Measurements from ENCODE around the gene HNF4A.
"Not testable (repeated sequence)": the region's sequence is repeated elsewhere in the genome, so short reads cannot be mapped to it uniquely, and the experiment has no call there.

The HNF4A gene

DNA sequence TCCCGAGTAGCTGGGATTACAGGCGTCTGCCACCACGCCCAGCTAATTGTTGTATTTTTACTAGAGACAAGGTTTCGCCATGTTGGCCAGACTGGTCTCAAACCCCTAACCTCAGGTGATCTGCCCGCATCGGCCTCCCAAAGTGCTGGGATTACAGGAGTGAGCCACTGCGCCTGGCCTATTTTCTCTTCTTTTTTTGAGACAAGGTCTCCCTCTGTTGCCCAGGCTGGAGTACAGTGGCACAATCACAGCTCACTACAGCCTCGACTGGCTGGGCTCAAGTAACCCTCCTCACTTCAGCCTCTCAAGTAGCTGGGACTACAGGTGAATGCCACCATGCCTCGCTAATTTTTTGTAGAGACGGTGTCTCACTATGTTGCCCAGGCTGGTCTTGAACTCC is 9.6 kb upstream of the HNF4A start:
- DNase-seq: not testable (repeated sequence)

DNA sequence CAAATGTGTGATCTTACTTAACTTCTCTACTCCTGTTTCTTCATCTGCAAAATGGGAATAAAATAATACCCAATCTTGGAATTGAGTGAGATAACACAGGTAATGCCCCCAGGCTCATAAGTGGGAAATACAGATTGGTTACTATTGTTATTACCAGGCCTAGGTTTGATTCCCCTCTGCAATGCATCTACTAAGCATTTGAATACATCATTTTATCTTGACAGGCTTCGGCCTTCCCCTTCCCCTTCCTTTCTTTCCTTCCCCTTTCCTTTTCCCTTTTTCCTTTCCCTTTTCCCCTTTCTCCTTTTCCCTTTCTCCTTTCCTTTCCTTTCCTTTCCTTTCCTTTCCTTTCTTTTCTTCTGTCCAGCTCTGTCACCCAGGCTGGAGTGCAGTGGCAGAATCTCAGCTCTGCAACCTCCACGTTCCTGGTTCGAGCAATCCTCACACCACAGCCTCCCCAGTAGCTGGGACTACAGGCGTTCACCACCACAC is 7.3 kb upstream of the HNF4A start:
- no peak for DNase-seq

DNA sequence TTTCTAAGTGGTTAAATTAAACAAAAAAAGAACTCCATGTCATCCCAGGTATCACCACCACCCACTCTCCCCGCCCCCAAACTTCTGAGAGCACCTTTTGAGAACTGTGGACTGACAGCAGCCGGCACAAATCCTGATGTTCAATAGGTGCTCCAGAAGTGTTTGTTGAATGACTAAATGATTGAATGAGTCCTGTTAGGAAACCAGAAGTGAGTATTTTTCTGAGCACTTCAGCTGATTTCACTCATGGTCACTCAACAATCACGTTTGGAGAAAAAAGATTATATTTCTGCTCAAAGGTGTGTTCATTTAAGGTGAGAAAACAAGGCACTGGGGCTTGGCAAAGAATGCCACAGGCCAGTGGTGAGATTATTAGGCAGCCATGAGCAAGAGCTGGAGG is 6.2 kb upstream of the HNF4A start:
- no peak for DNase-seq

DNA sequence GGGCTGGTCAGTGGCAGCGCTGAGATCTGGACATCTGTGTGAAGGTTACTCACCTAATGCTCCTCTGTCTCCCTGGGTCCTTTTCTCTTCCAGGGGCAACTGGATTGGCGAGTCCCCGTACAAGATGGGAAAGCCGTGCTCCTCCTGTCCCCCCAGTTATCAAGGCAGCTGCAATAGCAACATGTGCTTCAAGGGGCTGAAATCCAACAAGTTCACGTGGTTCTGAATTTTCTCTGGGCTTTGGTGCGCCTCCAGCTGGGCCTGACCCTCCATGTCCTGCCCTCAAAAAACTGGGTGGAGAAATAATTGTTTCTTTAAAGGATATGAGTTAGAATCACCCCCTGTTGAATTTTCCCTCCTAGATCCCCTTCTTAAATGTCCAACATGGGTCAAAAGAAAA is 4.9 kb upstream of the HNF4A start:
- DNase-seq: no peak

DNA sequence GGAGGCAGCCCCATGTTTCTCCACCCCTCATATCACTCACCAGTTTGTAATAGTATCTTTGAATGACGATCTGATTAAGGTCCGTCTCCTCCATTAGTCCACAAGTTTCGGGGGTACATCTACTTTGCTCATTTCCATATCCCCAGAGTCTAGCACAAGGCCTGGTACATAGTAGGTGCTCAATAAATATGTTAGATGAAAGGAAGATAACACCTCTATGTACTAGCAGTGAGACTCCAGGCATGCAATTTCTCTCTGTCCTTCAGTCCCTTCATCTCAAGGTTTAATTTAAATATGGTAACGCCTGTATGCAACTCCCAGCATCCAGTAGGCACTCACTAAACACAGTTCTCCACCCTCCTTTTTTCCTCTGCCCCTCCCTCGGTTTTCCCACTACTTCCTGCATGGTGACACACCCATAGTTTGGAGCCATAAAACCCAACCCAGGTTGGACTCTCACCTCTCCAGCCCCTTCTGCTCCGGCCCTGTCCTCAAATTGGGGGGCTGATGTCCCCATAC is 461 bp upstream of the HNF4A start:
- DNase-seq: no peak

DNA sequence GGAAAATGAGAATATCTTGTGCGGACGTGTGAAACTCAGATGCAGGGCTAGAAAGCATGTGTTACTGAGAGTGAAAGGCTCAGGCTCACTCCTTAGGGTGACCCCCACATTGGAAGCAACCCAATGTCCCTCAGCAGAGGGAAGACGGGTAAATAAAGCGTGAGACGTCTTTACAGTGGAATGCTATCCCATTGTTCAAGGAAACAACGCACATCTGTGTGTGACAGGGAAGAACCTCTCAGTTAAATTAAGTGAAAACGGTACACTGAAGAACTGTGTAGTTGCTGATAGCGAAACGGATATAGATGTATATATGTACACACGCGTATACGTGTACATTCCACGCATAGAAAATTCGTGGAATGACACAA is 839 bp downstream of the HNF4A start:
- no peak for DNase-seq

DNA sequence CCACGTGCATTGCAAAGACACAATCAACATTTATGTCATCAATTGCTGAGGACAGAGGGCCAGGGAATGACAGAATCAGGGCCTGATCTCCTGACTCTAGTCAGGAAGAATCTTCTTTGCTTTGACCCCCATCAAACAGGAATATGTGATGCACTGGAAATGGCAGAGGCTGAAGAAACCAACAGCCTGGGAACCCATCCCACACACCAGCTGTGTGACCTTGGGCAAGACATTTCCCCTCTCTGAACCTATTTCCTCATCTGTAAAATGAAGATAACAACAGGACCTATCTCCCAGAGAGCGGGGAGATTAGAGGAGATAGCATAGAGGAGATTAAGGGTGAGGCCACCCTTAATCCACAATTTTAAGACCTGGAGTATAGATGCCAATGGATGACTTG is 1.5 kb downstream of the HNF4A start:
- no peak for DNase-seq

DNA sequence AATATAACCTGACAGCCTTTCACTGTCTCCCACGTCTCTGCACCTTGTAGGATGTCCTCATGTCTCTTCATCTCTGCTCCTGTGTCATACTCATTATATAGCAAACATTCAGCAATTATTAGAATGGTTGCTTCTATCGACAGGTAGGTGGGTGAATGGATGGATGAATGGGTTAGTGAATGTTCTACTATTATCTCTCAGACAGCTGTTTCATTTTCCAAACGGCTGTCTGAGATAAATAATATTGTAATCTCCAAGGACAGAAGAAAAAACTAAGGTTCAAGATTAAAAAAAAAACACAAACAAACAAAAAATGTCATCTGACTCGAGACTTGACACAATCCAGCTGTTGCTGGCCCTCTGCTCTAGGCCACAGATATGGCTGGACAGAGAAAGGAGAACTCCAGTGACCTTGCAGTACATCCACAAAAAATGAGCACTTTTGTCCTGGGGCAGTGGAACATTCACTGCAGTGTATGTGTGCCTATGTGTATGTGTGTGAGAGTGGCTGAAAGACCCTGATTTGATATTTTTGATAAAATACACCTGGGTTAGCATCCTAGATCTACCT is 2.1 kb downstream of the HNF4A start:
- DNase-seq: no peak

DNA sequence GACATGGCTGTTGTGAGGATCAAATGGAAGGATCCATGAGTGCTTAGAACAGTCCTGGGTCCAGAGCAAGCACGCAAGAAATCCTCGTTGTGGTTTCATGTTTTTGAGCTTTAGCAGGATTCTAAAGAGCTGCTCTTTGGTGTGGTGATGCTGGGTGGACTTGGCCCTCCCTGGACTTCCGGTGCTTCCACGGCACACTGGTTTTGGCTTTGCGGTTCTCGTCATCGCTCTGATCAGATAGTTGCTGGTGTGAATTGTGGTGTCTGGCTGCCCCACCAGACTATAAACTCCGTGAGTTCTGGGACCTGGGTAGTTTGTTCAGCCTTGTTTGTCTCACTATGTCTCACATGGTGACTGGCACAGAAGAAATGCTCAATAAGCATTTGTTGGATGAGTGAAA is 3.3 kb downstream of the HNF4A start:
- no peak for DNase-seq

DNA sequence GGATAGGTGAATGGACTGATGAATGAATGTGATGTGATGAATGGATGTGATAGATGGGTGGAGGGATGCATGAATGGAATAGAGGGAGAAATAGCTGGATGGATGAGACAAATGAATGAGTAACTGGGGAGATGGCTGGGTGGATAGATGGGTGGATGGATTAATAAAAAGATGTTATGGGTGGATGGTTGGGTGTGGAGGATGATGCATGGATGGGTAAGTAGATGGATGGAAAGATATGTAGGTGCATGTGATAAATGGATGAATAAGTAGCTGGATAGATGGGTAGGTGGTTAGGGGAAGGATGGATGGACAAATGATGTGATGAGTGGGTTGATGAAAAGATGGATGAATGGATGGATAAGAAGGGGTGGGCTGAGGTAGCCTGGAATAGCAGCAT is 4.7 kb downstream of the HNF4A start:
- DNase-seq: no peak

DNA sequence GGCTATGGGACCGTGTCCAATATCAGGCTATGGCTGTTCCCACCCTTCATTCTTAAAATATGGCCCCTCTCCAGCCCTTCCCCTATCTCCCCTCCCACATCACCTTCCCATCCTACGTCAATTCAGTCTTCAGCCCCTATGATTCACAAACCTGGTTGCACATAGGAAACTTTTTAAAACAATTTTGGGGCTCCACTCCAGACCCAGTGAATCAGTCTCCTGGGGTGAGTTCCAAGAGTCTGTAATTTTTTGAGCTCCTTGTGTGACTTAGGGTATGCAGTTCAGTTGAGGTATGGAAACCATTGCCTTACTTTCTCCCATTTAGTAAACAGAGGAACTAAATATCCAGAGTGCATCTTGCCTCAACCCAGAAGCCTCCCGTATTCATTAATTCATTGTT is 5.5 kb downstream of the HNF4A start:
- no peak for DNase-seq

DNA sequence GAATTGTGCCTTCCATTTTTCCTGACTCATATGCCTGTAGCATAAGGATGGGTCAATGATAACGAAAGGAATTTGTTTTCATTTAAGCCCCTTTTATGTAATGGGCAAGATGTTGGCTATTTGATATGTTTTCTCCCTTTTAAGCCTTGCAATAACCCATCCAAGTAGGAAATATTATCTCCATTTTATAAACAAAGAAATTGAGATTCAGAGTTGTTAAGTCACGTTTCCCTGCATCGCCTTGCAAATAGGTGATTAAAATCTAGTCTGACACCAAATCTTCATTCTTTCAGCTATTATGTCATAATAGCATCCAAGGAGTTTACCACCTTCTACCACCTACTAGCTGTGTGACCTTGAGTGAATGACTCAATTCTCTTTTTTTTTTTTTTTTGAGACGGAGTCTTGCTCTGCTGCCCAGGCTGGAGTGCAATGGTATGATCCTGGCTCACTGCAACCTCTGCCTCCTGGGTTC is 7.0 kb downstream of the HNF4A start:
- DNase-seq: no peak

DNA sequence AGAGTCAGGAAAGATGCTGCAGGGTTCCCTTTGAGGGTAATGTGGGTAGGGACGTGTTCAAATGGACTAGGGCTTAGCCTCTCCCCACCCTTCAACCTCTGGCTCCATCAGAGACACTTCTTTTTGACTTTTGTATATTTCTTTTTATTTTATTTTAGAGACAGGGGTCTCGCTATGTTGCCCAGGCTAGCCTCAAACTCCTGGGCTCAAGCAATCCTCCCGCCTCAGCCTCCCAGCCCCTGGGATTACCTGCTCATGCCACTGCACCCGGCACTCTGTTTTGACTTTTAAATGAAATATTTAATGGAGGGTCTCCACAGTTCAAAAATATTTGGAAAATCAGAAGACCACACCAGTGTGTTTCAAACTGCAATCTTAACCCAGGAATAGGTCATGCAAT is 8.6 kb downstream of the HNF4A start:
- no peak for DNase-seq

DNA sequence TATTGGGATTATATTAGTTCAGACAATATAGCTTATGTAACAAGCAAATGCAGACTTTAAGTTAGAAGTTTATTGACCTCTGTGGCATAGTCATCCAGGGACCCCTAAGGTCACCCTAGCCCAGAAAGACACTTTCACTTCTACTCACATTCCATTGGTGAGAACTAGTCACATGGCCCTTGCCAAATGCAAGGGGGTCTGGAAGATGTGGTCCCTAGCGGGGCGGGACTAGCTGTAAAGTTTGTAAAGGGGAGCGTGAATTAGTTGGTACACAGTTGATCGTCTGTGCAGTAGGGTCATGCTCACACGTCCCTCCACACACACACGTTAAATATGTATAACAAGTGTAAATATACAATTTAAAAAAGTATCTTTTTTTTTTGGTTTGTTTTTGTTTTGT is 9.3 kb downstream of the HNF4A start:
- DNase-seq: no peak

DNA sequence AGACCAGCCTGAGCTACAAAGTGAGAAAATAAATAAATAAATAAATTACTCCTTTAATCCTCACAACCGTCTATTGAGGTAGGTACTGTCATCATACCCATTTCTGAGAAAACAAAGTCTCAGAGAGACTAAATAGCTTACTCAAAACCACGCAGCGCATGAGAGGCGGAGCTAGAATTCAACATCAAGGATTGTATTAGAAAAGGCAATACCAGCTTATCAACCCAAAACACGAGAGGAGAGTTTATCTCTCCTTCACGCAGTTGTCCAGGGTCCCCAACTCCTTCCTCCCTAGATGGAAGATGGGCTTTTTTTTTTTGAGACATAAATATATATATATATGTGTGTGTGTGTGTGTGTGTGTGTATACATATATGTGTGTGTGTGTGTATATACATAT is 12.2 kb downstream of the HNF4A start:
- DNase-seq: no peak

DNA sequence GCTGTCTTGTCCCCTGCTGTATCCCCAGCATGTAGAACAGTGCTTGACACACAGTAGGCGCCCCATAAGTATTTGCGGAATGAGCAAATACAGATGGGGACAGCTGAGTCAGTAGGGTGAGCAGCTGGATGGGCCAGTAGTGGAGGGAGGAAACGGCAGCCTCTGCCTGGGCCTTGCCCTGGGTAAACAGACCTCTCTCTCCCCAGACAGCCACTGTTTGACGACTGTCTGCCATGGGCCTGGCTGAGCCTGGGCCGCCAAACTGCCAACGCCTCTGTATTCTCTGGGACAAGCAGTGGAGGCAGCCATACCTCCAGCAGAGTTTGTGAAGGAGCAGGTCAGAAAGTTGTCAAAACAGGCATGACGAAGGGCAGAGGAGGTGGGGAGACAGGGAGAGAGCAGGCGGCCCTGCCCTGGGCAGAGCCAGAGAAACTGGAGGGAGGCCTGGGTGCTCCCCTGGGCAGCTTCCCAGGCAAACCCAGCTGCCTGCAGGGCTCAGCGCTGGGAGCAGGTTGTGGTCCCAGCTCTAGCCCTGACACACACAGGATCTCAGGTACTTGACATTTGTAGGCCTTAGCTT is 15.2 kb downstream of the HNF4A start:
- no peak for DNase-seq

DNA sequence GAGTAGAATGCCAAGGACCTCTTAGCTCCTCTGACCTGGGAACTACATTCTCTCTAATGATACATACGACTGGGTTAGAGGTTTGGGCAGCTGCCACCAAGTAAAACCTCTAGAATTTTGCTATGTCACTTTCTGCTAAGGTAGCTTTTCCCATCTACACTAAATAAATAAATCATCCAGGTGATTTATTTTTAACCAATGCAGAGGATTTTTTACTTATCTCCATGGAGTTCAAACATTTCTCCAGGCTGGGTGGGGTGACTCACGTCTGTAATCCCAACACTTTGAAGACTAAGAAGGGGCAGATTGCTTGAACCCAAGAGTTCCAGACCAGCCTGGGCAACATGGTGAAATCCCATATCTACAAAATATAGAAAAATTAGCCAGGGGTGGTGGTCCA is 27.1 kb downstream of the HNF4A start:
- DNase-seq: no peak

DNA sequence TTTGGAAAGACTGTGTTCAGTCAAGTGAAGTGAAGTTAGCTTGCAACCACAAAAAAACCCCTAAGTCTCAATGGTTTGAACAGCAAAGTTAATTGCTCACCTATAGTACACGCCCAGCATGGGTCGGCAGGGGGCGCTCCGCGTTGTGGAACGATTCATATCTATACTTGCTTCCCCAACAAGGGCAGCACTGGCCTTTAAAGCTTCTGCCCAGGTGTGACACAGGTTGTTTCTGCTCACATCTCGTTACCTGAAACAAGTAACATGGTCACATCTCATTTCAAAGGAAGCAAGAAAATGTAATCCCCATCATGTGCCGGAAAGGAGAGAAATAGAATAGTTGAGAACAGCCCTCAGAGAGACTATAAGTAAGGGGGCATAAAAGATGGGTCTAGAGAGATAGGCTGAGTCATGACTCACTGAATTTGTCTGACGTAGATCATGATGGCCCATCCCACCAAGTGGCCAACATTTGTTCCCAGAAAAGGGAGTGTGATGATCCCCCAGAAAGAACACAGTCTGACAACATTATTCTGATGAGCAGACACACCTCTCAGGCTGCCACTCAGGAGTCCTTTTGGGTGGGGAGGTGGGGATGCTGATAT is 29.0 kb downstream of the HNF4A start:
- DNase-seq: peak; percentile 81 to 86

DNA sequence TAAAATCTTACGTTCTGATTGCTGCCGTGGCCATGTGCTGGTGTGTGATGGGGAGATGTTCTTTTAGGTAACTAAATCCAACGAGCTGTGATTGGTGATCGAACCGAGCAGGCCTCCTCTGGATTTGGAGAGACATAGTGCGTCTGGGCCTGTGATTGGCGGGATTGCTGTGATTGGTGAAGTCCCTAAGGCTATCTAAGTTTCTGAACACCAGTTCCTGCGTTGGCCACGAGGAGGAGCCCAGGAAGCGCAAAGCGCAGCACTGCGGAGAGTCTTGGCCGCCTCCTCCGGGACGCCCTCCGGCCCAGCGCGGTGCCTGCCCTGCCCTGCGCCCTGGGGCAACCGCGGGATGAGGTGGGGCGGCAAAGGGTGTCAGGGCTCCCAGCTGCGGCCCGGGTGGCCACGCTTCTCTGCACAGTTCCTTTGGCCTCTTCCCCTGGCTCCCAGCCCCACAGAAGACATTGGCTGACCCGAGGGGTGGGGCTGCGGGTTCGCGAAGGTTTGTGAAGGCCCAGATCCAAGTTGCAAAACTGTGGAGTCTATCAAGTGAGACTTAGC is 33.0 kb downstream of the HNF4A start:
- peak; percentile 58 to 61 for DNase-seq

DNA sequence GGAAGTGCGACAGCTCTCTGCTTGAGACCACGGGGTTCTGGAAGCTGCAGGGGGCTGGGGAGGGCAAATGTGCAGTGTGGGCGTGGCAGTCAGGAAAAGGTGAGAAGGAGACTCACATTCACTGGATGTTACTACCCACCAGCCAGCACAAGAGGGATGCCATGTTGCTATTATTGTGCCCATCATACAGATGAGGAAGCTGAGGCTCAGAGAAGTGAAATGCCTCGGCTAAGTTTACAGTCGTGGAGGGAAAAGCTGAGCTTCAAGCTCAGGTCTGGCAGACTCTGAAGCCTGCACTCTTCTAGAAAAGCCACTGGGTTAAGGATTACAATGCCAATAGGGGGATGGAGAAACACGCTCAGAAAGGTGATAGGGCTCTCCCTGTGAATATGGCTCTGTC is 34.4 kb downstream of the HNF4A start:
- DNase-seq: no peak

DNA sequence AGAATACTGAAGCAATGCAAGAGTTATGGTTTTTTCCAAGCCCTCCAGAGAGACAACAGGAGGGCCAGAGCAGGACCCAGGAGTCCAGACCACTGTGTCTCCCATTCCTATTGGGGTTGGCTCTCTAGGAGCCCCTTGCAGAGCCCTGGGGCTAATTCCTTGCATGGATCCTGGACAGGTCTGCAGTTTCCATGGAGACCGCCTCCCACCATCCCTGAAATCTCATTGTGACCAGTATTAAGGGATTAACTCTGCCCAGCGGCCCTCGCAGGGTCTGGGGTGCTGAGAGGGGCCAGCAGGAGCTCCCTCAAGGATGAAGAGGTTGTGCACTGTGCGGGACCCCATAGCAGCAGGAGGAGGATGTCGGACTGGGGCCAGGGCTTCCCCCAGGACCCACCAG is 34.8 kb downstream of the HNF4A start:
- DNase-seq: no peak

DNA sequence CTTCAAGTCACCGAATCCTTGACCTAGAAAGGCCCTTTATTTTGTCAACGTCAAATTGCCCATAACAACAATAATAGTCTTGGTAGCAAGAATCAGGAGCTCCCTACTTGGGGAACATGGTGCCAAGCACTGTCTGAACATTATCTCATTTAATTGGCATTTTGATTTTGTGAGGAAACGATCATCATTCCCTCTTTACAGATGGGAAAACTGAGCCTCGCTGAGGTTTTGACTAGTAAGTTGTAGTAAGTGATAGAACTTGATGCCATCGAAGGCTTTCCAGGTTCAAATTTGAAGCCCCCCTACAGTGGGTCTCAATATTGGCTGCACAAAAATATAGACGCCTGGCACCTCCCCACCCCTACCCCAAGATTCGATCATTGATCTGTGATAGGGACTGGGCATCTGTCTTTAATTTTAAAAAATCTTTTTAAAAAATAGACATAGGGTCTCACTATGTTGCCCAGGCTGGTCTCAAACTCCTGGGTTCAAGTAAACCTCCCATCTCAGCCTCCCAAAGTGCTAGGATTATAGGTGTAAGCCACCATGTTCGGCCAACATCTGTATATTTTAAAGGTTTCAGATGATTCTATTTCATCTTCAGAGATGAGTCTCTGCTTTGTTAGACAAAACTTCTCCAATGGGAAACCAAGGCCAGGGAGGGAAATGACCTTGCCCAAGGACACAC is 36.7 kb downstream of the HNF4A start:
- DNase-seq: no peak

DNA sequence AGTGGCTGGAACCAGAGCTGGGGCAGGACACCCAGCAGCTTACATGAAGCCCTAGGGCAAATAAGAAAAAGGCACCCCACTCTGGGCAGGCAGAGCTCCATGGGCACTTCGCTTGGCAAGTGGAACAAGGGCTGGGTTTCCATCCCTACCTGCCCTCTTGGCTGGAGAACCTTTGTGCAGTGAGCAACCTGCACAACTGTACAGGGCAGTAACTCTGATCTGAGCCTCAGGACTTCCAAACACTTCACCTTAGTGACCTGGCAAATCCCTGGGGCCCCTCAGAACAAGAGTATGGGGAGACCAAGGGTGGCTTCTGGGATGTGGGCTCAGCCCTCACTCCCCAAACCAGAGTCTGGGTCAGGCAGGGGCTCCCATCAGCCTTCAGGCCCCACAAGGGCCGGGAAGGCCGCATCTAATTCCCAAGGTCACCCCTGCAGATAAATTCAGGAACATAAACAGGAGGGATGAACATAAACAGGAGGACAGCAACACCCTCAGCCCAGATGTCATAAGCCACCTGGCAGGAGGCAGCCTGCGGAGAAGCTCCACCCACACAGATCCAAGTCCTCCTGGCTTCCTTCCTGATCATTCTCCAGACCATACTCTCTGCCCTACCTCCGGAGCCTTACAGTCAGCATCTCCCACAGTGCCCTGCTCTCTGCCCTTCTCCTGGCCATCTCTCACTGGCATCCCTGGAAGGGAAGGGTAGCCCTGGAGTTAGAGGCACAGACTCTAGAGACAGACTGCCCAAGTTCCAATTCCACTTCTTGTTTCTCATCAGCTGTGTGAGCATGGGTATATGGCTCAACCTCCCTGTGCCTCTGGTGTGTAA is 37.5 kb downstream of the HNF4A start:
- no peak for DNase-seq
